Putamen (tissue), 1 donor: Measurements from ENCODE around the gene BTAF1.

Source experiments
- DNase-seq: peaks from one replicate; pipeline ENCODE4 v3.0.0-alpha.2; 2016; ENCODE audit warnings: low spot score

BTAF1 gene

DNA sequence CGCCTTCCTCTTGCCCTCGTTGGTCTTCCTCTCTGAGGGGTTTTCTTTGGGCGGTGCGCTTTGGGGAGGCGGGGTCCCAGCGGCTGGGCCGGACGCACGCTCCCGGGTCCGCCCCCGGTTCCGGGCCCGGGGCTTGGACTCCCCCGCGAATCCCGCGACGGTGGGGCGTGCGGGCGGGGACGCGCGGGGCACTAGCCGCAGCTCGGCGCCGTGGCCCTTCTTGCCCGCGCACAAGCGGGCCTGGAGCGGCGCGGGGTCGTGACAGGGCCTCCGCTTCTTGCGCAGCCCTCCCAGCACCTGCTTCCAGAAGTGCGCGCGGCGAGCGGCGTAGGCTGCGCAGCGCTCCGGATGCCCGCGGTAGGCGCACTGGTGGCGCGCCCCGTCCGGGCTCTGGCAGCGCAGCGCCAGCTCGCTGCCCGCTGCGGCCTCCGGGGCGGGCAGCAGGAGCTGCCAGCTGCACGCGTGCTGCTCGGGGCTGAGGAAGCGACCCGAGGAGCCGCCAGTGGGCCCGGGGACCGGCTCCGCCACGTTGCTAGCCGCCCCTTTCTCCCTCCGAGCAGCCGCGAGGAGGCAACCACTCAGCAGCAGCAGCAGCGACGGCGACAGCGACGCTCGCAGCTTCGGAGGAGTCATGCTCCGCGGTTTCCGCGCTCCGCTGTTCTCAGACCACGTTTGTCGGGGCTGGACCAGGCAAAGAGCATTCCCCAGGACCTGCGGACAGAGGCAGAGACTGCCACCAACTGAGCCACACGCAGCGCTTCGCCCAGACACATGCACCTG lies 15.0 kb upstream of the BTAF1 start:
- peak; percentile 76 for DNase-seq

DNA sequence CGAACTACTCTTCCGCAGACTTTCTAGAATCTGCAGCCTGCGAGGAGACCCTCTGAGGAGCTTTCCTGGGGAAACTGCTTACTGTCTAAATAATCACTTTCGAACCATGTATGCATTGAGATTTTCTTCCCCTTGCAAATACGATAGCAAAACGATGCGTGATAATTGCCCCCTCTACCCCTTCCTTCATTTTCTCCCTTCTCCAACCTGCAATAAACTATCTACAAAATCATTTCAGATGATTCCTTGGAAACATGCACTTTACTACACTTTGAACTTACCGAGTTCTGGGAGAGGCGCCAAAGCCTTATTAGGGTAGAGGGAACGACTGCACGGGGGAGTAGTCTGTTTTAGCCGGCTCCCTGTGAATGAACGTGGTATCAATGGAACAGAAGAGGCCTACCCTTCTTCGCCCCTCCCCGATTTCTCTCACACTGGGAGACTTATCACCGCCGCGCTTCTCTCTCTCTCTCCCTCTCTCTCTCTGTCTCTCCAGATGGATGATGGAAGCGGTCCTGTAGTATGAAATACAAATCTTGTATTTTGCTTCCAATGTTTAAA lies 14.4 kb upstream of the BTAF1 start, which contains the start of gene FGFBP3:
FGFBP3 (minus strand) TSS at position 370 of the 561 bp plus-strand sequence. CDS start 517 bp downstream, outside the sequence.
- DNase-seq = peak; percentile 19

DNA sequence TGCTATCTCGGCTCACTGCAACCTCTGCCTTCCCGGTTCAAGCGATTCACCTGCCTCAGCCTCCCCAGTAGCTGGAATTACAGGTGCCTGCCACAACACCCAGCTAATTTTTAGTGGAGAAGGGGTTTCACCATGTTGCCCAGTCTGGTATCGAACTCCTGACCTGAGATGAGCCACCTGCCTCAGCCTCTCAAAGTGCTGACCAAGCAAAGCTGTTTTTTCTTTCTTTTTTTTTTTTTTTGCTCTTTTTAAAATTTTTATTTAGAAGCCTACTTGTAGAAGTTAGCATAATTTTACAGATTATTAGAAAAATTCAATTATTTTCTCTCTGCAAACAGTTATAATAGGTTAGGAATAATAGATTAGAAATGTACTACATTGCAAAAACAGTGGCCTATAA lies 13.1 kb upstream of the BTAF1 start:
- DNase-seq = no peak

DNA sequence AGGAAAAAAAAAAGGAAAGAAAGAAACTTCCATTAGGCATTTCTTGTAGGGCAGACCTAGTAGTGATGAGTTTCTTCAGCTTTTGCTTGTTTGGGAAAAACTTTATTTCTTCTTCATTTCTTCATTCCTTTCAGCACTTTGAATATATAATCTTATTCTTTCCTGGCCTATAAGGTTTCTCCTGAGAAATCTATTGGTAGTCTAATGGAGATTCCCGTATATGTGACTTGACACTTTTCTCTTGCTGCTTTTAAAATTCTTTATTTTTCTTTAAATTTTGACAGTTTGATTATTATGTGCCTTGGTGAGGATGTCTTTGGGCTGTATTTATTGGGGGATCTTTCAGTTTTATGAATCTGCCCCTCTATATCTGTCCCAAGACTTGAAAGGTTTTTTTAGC lies 3.9 kb upstream of the BTAF1 start:
- no peak for DNase-seq

DNA sequence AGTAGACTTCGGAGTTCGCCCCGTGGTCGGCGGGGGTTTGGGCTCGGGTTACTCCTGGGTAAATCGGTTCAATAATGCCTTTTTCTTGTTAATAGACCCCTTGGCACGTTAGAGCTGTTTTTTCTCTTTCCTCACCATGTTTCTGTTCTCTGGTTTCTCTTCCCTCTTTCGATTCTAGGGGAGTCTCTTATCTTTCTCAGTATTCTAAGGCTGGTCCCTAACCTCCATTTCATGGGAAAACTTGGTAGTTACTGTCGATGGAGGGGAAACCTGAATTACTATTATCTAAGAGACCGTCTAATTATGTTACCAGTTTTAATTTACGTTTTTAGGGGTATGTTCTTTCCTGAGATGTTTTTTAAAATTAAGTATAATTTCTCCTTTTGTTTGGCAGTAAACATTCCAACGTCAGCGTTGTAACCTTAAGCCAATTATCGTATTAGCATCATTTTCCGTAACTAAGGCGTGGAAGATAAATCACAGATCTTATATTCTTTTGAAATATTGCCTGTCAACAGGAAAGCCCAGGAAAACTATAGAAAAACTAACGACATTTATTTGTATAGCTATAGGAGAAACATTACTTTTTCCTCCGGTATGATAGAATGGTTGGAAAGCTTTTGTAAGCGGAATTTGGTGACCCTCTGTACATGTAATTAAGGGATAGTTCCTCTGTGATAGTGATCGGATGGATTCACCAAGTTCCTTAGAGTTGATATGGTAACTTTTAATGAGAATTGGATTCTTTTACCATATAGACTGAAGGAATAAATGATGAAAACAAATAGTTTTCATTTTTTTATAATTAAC lies 847 bp downstream of the BTAF1 start:
- DNase-seq = no peak

DNA sequence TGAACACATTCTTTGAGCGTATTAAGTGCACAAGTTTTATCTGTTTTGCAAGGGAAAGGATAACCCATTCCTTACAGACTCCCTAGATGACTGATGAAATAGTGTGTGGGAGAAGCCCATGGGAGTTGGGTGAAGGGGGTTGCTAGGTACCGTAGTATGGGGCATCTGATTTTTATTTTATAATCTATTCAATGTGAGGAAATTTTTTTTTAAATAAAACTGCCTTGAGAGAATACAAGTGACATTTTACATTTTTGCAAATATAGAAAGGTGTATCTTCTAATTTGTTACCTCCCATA lies 1.4 kb downstream of the BTAF1 start:
- DNase-seq = no peak

DNA sequence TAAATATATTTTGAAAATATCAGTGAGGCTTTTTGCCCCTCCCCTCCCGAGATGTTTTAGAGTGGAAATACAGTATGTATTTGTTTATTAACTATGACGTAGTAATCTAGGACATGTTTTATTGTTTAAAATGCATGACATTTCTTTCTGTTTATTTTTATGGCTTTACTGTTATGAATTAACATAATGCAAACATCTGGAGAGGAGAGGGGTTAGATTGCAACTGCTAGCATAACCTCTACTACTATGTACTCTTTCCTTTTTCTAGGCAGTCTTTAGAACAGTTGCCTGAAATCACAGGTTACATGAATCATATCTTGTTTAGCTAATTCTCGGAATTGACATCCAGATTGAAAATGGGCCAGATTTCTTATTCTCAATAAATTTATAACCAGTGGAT lies 7.4 kb downstream of the BTAF1 start:
- no peak for DNase-seq

DNA sequence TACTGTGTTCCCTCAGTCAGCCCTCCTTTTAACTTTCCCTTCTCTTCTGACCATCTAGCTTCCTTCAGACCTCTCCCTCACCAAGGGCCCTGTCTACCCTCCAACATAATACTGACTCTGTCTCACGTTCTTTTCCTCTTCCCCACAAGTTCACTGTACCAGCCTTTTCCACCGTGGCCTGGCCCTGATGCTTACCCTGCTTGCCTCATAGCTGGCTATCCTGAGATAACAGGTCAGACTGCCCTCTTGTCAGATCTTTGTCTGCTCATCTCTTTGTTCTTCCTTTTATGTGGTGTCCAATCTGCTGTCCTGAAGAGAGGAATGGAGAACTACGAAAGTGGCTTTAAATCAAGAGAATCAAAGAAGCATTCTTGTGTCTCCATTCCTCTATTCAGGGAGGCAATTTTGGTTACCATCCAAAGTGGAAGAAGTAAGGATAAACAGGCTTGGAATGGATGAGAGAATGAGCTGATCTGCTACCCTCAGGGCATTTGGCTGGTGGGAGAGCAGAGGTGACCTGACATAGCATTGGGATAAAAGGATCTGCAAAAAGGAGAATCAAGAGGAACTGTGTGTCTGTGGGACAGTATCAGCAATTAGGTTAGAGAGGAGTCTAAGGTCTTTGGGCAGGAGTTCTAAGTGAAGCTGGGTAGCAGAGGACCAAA lies 8.1 kb downstream of the BTAF1 start:
- DNase-seq = no peak

DNA sequence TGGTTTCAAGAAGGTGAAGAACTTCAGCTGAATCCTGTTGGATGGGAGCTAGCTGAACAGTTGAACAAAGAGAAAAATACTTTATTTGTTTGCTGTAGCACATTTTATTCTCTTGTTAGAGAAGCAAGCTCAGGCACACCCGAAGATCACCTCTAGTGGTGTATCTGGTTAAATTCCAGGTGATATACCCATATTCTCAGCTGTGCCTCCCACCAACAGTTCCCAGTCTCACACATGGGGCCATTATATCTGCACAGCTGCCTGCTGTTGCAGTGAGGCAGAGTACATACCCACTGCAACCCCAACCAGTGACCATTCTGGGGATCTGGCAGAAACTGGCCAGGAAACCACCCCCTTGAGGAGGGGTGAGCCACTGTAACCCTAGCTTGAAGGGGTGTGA lies 9.2 kb downstream of the BTAF1 start:
- no peak for DNase-seq

DNA sequence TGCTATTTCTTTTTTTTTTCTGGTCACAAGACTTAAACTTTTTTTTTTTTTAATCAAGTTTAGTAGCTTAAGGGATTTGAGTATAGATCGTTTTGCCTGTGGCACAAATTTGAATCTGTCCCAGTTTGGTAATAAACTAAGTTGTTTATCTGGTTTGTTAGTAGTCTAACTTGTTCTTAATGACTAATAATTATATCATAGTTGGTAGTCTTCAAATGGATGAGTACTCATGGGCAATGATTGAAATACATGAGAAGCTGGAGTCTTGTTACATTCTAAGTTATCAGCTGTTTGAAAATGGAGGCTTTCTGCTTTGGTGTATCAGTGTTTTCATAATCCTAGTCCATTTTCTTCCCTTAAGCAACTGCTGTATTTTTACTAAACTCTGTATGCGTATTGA lies 12.3 kb downstream of the BTAF1 start:
- no peak for DNase-seq

DNA sequence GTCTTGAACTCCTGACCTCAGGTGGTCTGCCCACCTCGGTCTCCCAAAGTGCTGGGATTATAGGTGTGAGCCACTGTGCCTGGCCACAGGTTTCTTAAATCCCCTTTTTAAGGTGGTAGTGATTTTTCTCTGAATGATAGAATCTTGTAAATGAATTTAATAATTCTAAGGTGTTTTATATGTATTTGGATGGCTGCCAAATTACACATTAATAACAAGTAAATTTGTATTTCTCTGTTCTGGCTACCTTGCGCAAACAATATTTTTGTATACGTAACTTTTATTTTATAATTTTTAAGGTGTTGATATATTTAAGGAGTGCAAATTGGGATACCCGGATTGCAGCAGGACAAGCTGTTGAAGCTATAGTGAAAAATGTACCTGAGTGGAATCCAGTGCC lies 16.1 kb downstream of the BTAF1 start:
- DNase-seq = no peak

DNA sequence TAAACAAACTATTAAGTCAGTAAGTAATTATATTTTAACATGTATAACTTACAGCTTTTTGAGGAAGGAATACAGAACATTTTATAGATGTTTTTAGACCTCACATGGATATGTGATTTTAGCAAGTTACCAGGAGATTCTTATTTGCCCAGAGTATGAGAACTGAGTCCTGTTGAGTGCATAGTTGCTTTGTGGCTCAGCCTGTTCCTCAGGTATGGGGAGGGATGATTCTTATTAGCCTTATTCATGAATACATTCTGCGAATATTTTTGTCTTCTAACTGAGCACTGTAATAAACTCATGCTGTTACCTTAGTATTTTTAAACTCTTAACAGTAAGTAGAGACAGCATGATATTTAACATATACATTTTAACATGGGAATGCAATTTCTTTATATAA lies 17.9 kb downstream of the BTAF1 start:
- DNase-seq = no peak

DNA sequence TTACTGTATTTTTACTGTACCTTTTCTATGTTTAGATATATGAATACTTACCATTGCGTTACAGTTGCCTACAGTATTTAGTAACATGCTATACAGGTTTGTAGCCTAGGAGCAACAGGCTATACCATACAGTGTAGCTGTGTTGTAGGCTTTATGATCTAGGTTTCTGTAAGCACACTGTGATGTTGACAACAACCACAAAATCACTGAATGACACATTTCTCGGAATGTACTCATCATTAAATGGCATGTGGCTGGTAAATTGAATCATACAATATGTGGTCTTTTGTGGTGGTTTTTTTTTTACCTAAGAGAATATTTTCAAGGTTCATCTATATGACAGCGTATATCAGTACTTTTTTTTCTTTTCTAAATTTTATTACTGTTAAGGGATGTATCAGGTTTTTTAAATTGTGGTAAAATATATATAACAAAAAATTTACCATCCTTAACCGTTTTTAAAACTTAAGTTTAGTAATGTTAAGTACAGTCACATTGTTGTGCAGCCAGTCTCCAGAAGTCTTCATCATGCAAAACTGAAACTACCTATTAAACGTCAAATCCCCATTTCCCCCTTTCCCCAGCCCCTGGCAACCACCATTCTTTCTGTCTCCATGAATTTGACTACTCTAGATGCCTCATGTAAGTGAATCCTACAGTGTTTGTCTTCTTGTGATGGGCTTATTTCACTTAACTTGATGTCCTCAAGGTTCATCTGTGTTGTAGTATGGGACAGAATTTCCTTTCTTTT lies 21.5 kb downstream of the BTAF1 start:
- no peak for DNase-seq

DNA sequence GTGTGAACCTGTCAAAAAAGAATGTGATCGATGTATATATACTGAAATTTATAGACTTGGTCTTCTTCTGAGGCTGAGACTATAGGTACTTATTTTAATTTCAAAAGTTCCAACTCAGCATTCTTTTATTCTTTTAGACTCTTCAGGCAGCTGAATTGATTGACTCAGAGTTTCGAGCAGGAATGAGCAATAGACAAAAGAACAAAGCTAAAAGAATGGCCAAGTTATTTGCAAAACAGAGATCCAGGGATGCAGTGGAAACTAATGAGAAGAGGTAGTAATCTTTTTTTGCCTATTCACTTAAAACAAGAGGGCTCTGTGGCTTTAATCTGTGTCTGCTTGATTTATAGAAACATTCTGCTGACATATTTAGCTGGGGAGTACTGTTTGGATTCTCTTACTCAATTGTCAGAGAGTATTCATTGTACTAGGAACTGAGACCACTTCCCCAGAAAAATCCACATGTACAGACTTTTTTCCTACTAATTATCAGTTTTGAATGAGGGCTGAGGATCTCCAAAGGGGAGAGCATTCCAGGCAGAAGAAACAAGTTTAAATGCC lies 30.1 kb downstream of the BTAF1 start:
- DNase-seq = no peak

DNA sequence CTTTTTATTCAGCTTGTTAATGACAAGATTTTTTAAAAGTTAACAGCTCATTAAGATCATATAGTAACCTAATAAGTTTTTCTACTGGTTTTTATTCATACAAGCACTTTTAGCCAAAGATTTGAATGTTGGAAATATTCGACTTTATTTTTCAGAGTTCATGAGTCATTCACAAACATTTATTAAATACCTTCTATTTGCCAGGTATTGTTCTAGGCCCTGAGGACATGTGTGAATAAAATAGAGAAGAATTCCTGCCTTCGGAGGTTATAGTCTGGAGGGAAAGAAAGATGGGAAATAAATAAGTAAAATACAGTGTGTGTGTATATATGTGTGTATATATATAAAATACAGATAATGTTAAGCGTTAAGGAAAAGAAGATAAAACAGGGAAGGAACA lies 31.5 kb downstream of the BTAF1 start:
- no peak for DNase-seq

DNA sequence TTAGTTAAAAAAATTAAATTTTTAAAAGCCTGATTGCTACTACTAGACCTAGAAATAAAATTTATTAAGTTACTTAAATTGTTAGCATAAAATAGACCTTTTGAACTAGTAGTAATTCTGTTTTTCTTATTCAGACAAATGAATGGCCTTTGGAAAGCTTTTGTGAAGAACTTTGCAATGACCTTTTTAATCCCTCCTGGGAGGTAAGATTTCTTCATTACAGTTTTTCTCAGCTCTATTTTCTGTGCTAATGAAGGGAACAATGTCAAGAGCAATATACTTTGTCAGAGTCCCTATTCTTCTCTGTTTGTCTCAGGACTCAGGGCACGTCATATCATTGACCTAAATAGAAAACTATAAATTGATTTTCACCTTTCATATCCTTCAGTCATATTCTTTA lies 33.5 kb downstream of the BTAF1 start:
- DNase-seq = no peak

DNA sequence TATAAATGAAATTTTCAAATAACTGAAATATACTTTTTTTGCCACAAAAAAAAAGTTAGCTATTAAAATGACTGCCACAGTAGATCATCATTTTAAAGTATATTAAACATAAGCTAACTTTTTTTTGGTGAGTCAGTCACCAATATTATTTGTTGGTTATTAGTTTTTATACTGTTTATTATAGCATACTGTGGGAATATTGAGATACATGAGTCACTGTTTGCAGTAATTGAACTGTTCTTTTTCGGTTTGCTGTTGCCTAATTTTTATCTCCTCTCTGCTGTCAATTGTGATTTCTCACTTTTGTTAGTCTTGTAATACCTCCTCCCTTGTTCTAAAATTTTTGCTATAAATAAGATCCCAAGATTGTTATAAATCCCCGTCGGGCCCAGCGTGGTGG lies 45.7 kb downstream of the BTAF1 start:
- no peak for DNase-seq

DNA sequence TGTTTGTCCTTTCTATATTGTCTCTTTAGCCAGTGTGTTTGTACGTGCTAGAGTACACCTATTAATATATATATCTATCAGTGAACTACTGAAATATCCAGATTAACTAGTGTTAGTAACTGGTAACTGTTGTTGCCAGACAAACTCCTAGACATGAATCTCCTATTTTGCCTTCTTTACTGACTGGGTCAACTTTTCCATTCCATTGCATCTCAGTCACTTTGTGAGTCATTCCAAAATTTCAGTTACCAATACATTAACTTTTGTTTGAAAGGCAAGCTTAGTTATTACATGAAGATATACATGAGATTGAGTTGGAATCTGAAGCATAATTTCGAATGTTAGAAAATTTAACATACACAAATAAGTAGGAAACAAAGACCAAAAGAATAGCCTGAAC lies 51.4 kb downstream of the BTAF1 start:
- DNase-seq = no peak

DNA sequence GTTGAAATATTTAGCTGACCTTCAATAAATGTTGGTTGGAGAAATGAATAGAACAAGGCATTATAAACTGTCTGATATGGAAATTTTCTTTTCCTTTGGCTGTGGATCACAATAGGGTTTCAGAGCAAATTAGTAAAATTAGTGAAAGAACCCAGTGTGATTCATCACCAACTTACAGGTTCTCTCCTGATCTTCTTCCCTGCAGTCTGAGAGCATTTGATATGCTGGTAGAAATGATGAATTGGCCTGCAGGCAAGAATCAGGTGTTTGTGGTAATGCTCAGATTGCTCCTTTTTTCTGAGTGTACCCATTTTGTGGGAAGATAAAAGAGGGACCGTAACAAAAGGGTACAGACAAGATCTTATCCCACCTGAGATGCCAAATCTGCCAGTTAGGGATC lies 51.9 kb downstream of the BTAF1 start:
- DNase-seq = no peak

DNA sequence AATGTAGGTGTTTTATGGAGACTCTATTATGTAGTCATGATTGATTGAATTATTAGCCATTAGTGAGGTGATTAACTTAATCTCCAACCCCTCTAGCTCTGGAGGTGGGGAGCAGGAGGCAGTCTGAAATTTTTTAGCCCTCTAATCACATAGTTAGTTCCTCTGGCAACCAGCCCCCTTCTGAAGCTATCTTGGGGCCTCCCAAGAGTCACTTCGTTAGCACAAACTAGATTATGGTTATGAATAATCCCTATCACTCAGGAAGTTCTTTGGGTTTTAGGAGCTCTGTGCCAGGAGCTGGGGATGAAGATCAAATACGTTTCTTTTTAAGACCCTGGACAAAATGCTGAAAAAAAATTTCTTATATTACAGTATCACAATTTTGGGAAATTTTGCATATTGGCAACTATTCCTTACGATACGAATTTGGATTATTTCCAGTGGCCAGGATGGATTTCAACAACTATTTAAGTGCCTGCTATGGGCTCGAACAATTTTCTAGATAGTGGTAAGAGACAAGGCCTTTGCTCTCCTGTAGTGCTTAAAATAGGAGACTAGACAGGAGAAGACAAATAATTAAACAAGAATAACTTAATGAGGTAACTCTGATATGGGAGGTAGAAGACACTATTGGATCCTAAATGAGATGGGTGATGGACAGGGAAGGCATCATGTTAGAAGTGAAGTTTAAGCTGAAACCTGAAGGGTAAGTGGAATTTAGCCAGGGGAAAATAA lies 52.9 kb downstream of the BTAF1 start:
- no peak for DNase-seq

DNA sequence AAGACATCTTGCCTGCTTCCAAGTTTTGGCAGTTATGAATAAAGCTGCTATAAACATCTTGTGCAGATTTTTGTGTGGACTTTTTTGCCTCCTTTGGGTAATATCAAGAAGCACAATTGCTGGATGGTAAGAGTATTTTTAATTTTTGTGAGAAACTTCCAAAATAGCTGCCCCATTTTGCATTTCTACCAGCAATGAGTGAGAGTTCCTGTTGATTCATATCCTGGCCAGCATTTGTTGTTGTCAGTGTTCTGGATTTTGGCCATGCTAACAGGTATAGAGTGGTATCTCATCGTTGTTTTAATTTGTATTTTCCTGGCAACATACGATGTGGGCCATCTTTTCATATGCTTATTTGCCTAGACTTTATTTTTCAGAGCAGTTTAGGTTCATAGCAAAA lies 53.9 kb downstream of the BTAF1 start:
- no peak for DNase-seq
